ENCODE data around the gene CDH13.

DNA sequence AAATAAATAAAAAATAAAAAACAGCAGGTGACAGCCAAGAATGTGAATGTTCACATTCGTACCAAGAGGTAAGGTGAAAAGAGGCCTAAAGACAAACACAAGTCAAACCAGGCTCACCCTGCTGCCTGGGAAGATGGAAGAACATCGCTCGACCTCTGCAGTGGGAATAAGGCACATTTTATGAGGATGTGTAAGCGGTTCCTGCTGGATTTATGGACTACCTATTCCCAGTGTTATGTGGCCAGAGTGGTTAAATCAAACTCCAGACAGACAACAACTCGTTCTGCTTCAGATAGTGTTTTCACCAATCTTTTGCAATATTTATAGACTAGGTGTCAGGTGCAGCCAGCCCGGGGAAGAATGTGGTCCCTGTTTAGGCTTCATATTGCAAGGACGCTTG lies 966.0 kb downstream of the CDH13 start:
- no peak for TF ChIP-seq POLR2AphosphoS5 (IDR thresholded peaks at IDR 0.05; ENCODE audit: low read depth, low read length)
- TF ChIP-seq, protein P1, sequence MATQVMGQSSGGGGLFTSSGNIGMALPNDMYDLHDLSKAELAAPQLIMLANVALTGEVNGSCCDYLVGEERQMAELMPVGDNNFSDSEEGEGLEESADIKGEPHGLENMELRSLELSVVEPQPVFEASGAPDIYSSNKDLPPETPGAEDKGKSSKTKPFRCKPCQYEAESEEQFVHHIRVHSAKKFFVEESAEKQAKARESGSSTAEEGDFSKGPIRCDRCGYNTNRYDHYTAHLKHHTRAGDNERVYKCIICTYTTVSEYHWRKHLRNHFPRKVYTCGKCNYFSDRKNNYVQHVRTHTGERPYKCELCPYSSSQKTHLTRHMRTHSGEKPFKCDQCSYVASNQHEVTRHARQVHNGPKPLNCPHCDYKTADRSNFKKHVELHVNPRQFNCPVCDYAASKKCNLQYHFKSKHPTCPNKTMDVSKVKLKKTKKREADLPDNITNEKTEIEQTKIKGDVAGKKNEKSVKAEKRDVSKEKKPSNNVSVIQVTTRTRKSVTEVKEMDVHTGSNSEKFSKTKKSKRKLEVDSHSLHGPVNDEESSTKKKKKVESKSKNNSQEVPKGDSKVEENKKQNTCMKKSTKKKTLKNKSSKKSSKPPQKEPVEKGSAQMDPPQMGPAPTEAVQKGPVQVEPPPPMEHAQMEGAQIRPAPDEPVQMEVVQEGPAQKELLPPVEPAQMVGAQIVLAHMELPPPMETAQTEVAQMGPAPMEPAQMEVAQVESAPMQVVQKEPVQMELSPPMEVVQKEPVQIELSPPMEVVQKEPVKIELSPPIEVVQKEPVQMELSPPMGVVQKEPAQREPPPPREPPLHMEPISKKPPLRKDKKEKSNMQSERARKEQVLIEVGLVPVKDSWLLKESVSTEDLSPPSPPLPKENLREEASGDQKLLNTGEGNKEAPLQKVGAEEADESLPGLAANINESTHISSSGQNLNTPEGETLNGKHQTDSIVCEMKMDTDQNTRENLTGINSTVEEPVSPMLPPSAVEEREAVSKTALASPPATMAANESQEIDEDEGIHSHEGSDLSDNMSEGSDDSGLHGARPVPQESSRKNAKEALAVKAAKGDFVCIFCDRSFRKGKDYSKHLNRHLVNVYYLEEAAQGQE (IDR thresholded peaks at IDR 0.05; ENCODE audit: insufficient read depth in 1 of 2, low read depth in 2 of 2, low read length in 2 of 2): no peak
